ENCODE data around the gene HYDIN. TPM values are rescaled to one million over a fixed set of nuclear protein-coding genes. Genes with fewer than 3 reads are reported as not detected.
A peak's percentile ranks its signal among the peaks of the same experiment; 100 is the strongest.

HYDIN gene
- total RNA-seq, 2 donors from 2014 or later: 5.6 to 6.7 TPM

GRCh38 chr16:70777496-70777895, 453.0 kb downstream of the HYDIN start:
- TF ChIP-seq POLR2A (IDR thresholded peaks at IDR 0.05) (no peak), CTCF (IDR thresholded peaks at IDR 0.05) (no peak)
- DNase-seq: no peak
- 86 to 97% methylated on average over 9 of the region's 9 CpGs for WGBS, 2 donors
- intact Hi-C loops (cut with DNase I): no loop called here
- Histone ChIP-seq H3K36me3 (replicated peaks in 1 of 2; ENCODE audit: insufficient read depth in 1 of 2, low read depth in 2 of 2) (peaks cover 0 to 26% of the 10 kb centered on the region in 2 donors), H3K27me3 (no peaks in the 10 kb centered on the region), H3K4me1 (no peaks in the 10 kb centered on the region), H3K4me3 (no peak overlapping the region), H3K27ac (no peak overlapping the region), H3K9me3 (no peaks in the 10 kb centered on the region)
- no peak for ATAC-seq

- ATAC-seq (no peak), DNase-seq (no peak)
- H3K4me3 ChIP-seq: no peak overlapping the region
- WGBS, 2 donors: 84 to 89% methylated on average over 4 of the region's 4 CpGs
- intact Hi-C loops (cut with DNase I): no loop called here
- no peak for TF ChIP-seq CTCF (IDR thresholded peaks at IDR 0.05)
- no peak for TF ChIP-seq POLR2A (IDR thresholded peaks at IDR 0.05)
- H3K36me3 ChIP-seq (replicated peaks in 1 of 2; ENCODE audit: insufficient read depth in 1 of 2, low read depth in 2 of 2): peaks cover 0 to 12% of the 10 kb centered on the region in 2 donors
- no peak overlapping the region for H3K27ac ChIP-seq
- H3K9me3 ChIP-seq: no peaks in the 10 kb centered on the region
- H3K4me1 ChIP-seq: no peaks in the 10 kb centered on the region
- H3K27me3 ChIP-seq: no peaks in the 10 kb centered on the region
These were observed 455.1 kb downstream of the HYDIN start for GRCh38 chr16:70775399-70775798.

GRCh38 chr16:70774261-70774660, 456.3 kb downstream of the HYDIN start:
- DNase-seq (no peak), ATAC-seq (no peak)
- Histone ChIP-seq H3K9me3 (no peaks in the 10 kb centered on the region), H3K27me3 (no peaks in the 10 kb centered on the region), H3K4me3 (no peak overlapping the region), H3K4me1 (no peaks in the 10 kb centered on the region), H3K36me3 (replicated peaks in 1 of 2; ENCODE audit: insufficient read depth in 1 of 2, low read depth in 2 of 2) (peaks cover 0 to 6% of the 10 kb centered on the region in 2 donors), H3K27ac (no peak overlapping the region)
- TF ChIP-seq POLR2A (IDR thresholded peaks at IDR 0.05): no peak
- no peak for TF ChIP-seq CTCF (IDR thresholded peaks at IDR 0.05)
- intact Hi-C loops (cut with DNase I): no loop called here
- 90 to 91% methylated on average over 13 of the region's 13 CpGs for WGBS, 2 donors

- H3K9me3 ChIP-seq: no peaks in the 10 kb centered on the region
- intact Hi-C loops (cut with DNase I): no loop called here
- H3K36me3 ChIP-seq (replicated peaks in 1 of 2; ENCODE audit: insufficient read depth in 1 of 2, low read depth in 2 of 2): peaks cover 0 to 3% of the 10 kb centered on the region in 2 donors
- H3K4me1 ChIP-seq: no peaks in the 10 kb centered on the region
- ATAC-seq: no peak
- no peak for TF ChIP-seq POLR2A (IDR thresholded peaks at IDR 0.05)
- 78 to 88% methylated on average over 1 of the region's 1 CpG for WGBS, 2 donors
- no peak for DNase-seq
- H3K27me3 ChIP-seq: no peaks in the 10 kb centered on the region
- H3K27ac ChIP-seq: no peak overlapping the region
- H3K4me3 ChIP-seq: no peak overlapping the region
These were observed 458.0 kb downstream of the HYDIN start for GRCh38 chr16:70772493-70772892.

GRCh38 chr16:70770626-70771552, 459.6 kb downstream of the HYDIN start:
- intact Hi-C loops (cut with DNase I): no loop called here
- WGBS, 2 donors: 38 to 51% methylated on average over 15 of the region's 15 CpGs
- no peaks in the 10 kb centered on the region for H3K27me3 ChIP-seq

More at GRCh38 chr16:70770626-70771552, 459.6 kb downstream of the HYDIN start:
- H3K4me1 ChIP-seq: no peaks in the 10 kb centered on the region
- peaks cover 0 to 3% of the 10 kb centered on the region in 2 donors for H3K36me3 ChIP-seq (replicated peaks in 1 of 2; ENCODE audit: insufficient read depth in 1 of 2, low read depth in 2 of 2)
- no peaks in the 10 kb centered on the region for H3K9me3 ChIP-seq
- H3K27ac ChIP-seq: no peak overlapping the region
- TF ChIP-seq CTCF (IDR thresholded peaks at IDR 0.05): peak; percentile 79 to 87 (median 81)
- TF ChIP-seq POLR2A (IDR thresholded peaks at IDR 0.05): no peak
- no peak overlapping the region for H3K4me3 ChIP-seq
- ATAC-seq: peak; percentile 81
- DNase-seq: peak; percentile 48 to 64 (median 54)
